ENCODE measurements around the gene ANO1. TPM values are rescaled to one million over a fixed set of nuclear protein-coding genes. Genes with fewer than 3 reads are reported as not detected.
A peak's percentile ranks its signal among the peaks of the same experiment; 100 is the strongest.
"Not testable (repeated sequence)": the region's sequence is repeated elsewhere in the genome, so short reads cannot be mapped to it uniquely, and the experiment has no call there.

ANO1 gene
- total RNA-seq, 1 donor from 2014 or later, result 9.1 TPM

DNA sequence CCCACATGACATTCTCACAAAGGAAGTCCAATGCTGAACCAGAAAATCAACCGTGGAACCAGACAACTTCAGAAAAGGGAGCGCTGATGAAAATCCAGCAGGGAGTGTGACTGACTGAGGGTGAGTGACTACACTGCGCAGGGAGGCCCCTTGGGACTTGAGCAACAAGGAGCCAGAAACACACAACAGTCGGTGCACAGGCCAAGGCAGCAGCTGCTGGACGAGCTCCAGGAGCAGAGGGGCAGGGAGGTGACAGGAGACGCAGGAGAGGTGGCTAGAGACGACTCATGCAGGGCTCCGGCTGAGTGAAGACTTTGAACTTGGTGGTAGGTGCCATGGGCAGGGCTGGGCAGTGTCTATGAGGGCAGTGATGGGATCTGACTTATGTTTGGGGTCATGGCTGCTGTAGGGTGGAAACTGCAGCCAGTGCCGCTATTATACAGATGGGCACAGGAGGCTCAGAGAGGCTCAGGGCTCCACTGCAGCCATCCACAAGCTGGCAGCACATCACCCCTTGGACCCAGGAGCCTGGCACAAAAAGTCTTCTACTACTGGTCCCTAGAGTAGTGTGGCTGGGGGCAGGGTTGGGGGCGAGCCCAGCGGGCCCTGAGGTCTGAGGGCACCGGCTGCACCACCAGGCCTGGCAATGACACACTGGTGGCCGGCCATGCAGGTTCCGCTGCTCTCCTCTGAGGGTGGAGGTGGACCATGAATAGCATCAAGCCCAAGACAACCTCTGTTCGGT lies 114.7 kb downstream of the ANO1 start:
- Mint-ChIP-seq H3K27ac (peak overlapping the region; percentile 54), H3K9me3 (ENCODE audit: low read depth) (no peaks in the 10 kb centered on the region), H3K36me3 (ENCODE audit: insufficient read depth) (no peaks in the 10 kb centered on the region), H3K27me3 (peaks cover 13% of the 10 kb centered on the region), H3K4me3 (ENCODE audit: low read depth) (no peak overlapping the region), H3K4me1 (ENCODE audit: low read depth) (peaks cover 2% of the 10 kb centered on the region)
- TF ChIP-seq, protein P1, sequence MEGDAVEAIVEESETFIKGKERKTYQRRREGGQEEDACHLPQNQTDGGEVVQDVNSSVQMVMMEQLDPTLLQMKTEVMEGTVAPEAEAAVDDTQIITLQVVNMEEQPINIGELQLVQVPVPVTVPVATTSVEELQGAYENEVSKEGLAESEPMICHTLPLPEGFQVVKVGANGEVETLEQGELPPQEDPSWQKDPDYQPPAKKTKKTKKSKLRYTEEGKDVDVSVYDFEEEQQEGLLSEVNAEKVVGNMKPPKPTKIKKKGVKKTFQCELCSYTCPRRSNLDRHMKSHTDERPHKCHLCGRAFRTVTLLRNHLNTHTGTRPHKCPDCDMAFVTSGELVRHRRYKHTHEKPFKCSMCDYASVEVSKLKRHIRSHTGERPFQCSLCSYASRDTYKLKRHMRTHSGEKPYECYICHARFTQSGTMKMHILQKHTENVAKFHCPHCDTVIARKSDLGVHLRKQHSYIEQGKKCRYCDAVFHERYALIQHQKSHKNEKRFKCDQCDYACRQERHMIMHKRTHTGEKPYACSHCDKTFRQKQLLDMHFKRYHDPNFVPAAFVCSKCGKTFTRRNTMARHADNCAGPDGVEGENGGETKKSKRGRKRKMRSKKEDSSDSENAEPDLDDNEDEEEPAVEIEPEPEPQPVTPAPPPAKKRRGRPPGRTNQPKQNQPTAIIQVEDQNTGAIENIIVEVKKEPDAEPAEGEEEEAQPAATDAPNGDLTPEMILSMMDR (IDR thresholded peaks at IDR 0.05; ENCODE audit: unreplicated experiment), result no peak
- DNase-seq (ENCODE audit: low spot score, unreplicated experiment), result no peak

DNA sequence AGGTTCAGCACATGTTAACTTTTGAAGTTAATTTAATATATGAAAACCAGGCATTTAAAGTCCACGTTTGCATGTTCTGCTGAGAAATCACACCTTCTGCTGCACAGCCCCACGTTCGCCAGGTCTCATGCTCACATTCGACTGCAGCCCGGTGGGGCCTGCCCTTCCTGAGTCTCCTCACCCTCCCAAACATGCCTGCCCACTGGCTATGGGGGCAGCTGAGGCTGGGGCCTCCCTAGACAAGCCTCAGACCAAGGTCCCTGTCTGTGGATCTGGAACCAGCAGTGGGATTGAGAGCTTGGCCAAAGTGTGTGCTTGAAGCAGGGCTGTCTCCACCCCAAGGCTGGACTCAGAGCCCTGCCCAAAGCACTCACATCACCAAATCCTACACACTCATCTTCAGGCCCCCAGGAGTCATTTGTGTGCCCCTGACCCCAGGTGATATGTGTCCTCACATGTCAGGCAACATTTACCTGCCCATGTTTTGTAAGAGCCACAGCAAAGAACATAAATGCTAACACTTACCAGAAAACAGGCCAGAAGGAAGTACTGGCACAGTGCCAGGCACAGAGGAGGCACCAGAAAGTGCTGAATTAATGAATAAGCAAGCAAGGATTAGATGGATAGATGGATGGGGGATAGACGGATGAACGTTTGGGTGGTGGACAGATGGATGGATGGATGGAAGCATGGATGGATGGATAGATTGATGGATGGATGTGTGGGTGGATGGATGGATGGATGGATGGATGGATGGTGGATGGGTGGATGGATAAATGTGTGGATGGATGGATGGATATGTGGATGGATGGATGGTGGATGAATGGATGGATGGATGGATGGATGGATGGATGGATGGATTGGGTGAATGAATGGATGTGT lies 115.5 kb downstream of the ANO1 start:
- Mint-ChIP-seq H3K9me3 (ENCODE audit: low read depth) (no peaks in the 10 kb centered on the region), H3K36me3 (ENCODE audit: insufficient read depth) (no peaks in the 10 kb centered on the region), H3K4me1 (ENCODE audit: low read depth) (peaks cover 2% of the 10 kb centered on the region), H3K27ac (no peak overlapping the region), H3K27me3 (peaks cover 10% of the 10 kb centered on the region), H3K4me3 (ENCODE audit: low read depth) (no peak overlapping the region)
- no peak for DNase-seq (ENCODE audit: low spot score, unreplicated experiment)
- TF ChIP-seq, protein P1 (IDR thresholded peaks at IDR 0.05; ENCODE audit: unreplicated experiment), result no peak

DNA sequence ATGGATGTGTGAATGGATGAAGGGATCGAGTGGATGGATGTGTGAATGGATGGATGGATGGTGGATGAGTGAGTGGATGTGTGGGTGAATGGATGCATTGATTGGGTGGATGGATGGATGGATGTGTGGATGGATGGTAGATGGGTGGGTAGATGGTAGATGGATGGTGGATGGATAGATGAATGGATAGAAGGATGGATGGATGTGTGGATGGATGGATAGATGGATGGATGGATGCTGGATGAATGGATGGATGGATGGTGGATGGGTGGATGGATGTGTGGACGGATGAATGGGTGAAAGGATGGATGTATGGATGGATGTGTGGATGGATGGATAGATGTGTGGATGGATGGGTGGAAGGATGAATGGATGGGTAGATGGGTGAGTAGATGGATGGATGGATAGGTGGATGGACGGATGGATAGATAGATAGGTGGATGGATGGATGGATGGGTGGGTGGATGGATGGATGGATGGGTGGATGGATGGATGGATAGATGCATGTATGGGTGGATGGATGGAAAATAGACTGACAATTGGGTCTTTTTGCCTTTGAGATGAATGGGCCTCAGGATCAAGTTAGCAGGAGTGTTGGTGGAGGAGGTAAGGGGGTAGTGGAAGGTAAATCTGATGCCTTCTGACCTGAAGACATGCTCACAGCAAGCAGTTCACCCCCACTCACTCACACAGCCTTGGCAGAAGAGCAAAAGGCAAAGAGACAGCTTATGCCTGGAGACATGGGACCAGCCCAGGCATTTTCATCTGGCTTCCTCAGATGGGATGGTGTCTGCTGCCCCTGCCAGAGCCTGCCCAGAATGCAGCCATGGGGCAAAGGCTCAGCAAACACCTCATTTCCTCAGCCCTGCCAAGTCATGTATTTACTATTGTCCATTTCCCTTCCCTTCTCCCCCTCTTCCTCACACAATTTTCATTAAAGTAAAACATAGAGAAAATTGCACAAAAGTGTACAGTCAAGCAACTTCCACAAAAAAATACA lies 117.0 kb downstream of the ANO1 start:
- DNase-seq (ENCODE audit: low spot score, unreplicated experiment), result no peak
- peaks cover 2% of the 10 kb centered on the region for H3K4me1 Mint-ChIP-seq (ENCODE audit: low read depth)
- no peaks in the 10 kb centered on the region for H3K36me3 Mint-ChIP-seq (ENCODE audit: insufficient read depth)
- no peak overlapping the region for H3K4me3 Mint-ChIP-seq (ENCODE audit: low read depth)
- H3K9me3 Mint-ChIP-seq (ENCODE audit: low read depth), result peaks cover 2% of the 10 kb centered on the region
- no peak overlapping the region for H3K27ac Mint-ChIP-seq
- TF ChIP-seq, protein P1 (IDR thresholded peaks at IDR 0.05; ENCODE audit: unreplicated experiment), result no peak
- H3K27me3 Mint-ChIP-seq, result peaks cover 12% of the 10 kb centered on the region

DNA sequence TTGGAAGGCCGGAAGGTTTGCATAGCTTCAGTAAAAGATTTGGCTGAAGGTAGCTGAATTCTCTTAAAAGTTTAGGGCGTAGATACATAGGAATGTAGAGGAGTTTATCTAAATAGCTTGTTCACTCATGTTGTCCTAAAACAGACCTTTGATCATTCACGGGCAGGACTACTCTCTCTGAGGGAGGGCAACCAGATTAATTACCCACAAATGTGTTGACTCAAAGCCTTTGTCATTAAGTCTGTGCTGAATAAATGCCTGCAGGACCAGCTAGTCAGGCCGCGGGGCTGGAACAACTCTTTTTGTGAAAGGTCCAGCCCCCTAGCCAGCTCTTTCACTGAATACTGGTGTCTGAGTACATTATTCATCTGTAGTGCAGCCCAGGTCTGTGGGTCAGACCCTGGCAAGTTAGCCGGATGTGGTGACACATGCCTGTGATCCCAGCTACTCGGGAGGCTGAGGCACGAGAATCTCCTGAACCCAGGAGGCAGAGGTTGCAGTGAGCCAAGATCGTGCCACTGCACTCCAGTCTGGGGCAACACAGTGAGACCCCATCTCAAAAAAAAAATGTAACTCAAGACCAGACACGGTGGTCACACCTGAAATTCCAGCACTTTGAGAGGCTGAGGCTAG lies 122.2 kb downstream of the ANO1 start:
- peaks cover 12% of the 10 kb centered on the region for H3K4me1 Mint-ChIP-seq (ENCODE audit: low read depth)
- H3K4me3 Mint-ChIP-seq (ENCODE audit: low read depth), result no peak overlapping the region
- peaks cover 6% of the 10 kb centered on the region for H3K27me3 Mint-ChIP-seq
- no peaks in the 10 kb centered on the region for H3K36me3 Mint-ChIP-seq (ENCODE audit: insufficient read depth)
- no peak overlapping the region for H3K27ac Mint-ChIP-seq
- H3K9me3 Mint-ChIP-seq (ENCODE audit: low read depth), result peaks cover 3% of the 10 kb centered on the region
- TF ChIP-seq, protein P1 (IDR thresholded peaks at IDR 0.05; ENCODE audit: unreplicated experiment), result no peak
- no peak for DNase-seq (ENCODE audit: low spot score, unreplicated experiment)

DNA sequence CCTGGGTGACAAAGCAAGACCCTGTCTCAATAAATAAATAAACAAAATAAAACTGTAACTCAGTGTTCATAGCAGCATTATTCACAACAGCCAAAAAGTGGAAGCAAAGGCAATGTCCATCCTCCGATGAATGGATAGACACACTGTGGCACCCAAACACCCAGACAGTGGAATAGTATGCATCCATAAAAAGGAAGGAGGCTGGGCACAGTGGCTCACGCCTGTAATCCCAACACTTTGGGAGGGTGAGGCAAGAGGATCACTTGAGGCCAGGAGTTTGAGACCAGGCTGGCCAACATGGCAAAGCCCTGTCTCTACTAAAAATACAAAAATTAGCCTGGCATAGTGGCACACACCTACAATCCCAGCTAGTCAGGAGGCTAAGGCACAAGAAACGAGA lies 122.9 kb downstream of the ANO1 start:
- H3K27ac Mint-ChIP-seq; H3K9me3 Mint-ChIP-seq (ENCODE audit: low read depth); DNase-seq (ENCODE audit: low spot score, unreplicated experiment); H3K36me3 Mint-ChIP-seq (ENCODE audit: insufficient read depth); H3K4me3 Mint-ChIP-seq (ENCODE audit: low read depth); H3K27me3 Mint-ChIP-seq: not testable (repeated sequence)
- peaks cover 12% of the 10 kb centered on the region for H3K4me1 Mint-ChIP-seq (ENCODE audit: low read depth)

All from progenitor cell of endocrine pancreas (in vitro differentiated cells).